SH-SY5Y (cell line): ENCODE measurements around the gene SLC39A11.

Experiments
- GATA2 ChIP-seq: IDR thresholded peaks from 2 replicates; pipeline ENCODE4 v1.6.1; 2011; ENCODE audit warnings: mild to moderate bottlenecking, low read depth, low read length
- GATA3 ChIP-seq: IDR thresholded peaks from 2 replicates; pipeline ENCODE4 v1.6.1; 2011; ENCODE audit warnings: low read depth, mild to moderate bottlenecking, low read length, moderate library complexity

SLC39A11 gene

GRCh38 chr17:72952641-72953315 lies 139.7 kb downstream of the SLC39A11 start:
- no peak for TF ChIP-seq GATA3
- no peak for TF ChIP-seq GATA2

DNA sequence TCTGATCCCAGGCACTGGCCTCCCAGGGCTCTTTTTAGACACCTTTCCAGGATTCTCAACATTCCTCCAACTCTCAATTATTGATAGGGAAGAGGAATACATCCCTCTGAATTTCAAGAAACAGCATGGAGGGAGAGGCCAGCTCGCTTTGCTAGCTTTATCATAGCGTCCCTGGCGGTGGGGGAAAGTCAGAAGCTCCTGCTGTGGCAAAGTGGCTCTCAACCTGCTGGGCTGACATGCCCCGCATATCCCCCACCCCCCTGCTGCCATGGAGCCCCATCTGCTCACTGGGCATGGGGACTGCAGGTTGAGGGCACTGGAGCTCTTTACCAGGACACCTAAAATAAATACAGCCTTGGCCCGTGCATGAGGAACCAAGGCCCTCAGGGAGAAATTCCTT lies 140.3 kb downstream of the SLC39A11 start:
- no peak for TF ChIP-seq GATA3
- no peak for TF ChIP-seq GATA2

- no peak for TF ChIP-seq GATA3
- no peak for TF ChIP-seq GATA2
Observed at GRCh38 chr17:72950242-72950931, 142.1 kb downstream of the SLC39A11 start.

GRCh38 chr17:72948115-72948514 lies 144.4 kb downstream of the SLC39A11 start:
- TF ChIP-seq GATA2 (no peak), GATA3 (no peak)

GRCh38 chr17:72947475-72947874 lies 145.0 kb downstream of the SLC39A11 start:
- TF ChIP-seq GATA3 (no peak), GATA2 (no peak)

- TF ChIP-seq GATA3 (no peak), GATA2 (no peak)
Observed at GRCh38 chr17:72946696-72947095, 145.8 kb downstream of the SLC39A11 start.

DNA sequence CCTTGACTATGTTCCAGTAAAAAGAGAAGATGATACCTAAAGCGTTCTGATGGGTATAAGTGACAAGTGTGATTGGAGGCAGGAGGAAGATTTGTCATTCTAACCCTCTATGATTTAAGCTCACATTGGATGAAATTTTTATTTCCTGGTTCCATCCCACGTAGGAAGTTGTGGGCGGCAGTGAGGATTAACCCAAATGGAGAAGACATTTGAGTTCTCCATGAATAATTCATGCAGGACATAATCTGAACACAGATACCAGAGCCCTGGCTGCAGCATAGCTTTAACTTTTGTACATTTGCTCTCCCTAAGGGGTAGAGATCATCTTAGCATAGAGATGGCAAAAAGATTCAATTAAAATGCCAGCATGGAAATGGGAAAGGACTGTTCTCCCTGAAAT lies 146.3 kb downstream of the SLC39A11 start:
- TF ChIP-seq GATA3 (no peak), GATA2 (no peak)

DNA sequence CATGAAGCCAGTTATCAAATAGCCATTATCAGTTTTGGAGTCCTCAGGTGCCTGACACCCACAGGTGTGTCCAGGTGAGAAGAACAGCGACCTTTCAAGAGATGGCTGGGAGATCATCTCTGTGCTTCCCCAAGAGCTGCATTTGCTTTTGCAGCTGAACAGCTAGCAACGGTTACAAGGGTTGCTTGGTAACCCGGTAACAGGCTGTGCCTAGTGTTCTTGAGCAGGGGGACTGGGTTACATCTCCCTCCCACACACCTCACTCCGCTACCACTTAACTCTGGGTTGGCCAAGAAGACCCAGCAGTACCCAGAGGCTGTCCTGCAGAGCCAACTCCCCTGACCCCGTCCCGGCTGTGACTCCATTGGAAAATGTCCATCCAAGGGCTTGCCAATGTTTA lies 147.0 kb downstream of the SLC39A11 start:
- TF ChIP-seq GATA3, result no peak
- TF ChIP-seq GATA2, result no peak

DNA sequence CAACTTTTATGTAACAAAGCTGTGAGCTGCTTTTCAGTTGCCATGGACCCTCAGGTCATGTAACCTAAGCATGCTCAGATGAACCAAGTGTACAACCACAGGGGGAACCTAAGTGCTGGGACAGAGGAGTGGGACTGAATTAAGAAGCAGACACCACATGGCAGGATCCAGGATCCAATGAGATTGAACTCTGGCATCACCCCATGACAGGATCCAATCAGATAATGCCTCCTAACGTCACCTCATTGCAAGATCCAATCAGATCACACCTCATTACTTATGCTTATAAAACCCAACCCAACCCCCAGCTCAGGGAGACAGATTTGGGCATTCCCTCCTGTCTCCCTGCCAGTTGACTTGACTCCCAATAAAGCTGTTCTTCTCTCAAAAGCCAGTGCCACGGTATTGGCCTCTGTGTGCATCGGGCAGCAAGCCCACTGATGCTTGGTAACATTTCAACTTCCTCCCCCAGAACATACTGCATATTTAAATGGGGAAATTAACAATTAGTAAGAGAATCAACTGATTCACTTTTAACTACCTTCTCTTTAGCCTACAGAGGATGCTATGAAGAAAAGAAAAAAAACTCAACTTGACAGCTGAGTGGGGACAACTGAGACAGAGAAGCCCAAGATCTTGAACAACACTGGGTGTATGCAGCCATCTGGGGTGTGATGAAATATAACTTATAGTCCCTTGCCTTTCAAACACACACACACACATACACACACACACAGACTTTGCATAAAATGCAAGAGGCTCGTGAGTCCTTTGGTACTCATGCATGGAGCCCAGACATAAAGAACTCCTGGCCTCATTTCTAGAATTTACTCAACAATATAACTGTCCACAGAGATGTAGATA lies 148.4 kb downstream of the SLC39A11 start:
- TF ChIP-seq GATA3 (no peak), GATA2 (no peak)

GRCh38 chr17:72942579-72942978 lies 149.9 kb downstream of the SLC39A11 start:
- no peak for TF ChIP-seq GATA2

- TF ChIP-seq GATA3, result no peak
- no peak for TF ChIP-seq GATA2
Observed at GRCh38 chr17:72940496-72940895, 152.0 kb downstream of the SLC39A11 start.

DNA sequence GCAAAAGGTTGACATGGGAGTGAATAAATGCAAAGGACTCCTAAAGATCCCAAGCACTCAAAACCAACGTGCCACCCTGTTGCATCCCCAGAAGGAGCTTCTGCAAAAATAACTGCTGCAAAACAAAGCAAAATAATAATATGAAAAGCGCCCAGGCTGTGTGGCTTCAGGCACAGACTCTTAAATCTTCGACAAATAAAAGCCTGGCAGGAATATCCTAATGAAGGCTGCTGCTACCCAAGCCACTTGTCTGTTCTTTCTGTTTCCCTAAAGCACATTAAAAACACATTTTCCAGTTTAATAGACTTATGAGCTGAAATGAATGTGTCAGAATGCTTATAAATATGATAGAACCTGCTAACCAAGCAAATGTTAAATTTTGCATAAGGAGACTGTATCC lies 154.0 kb downstream of the SLC39A11 start:
- TF ChIP-seq GATA2, result no peak
- TF ChIP-seq GATA3, result no peak

DNA sequence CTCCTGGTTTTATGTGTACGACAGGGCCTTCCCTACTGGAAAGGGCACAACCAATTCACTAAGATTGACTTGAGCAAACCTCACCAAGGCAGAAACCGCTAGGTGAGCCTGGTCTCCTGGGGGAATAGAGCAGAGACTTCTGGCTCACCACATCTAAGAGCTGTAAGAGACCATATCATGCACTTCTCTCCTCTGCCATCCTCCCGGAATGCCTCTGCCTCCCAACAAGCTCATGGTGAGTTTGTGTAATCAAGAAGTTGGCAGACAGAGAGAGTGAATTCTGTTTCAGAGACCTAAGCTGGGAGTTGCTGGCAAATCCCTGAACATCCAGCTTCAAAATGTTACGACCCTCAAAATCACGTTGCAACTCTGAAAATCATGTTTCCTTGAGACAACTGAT lies 154.8 kb downstream of the SLC39A11 start:
- TF ChIP-seq GATA3 (no peak), GATA2 (no peak)

DNA sequence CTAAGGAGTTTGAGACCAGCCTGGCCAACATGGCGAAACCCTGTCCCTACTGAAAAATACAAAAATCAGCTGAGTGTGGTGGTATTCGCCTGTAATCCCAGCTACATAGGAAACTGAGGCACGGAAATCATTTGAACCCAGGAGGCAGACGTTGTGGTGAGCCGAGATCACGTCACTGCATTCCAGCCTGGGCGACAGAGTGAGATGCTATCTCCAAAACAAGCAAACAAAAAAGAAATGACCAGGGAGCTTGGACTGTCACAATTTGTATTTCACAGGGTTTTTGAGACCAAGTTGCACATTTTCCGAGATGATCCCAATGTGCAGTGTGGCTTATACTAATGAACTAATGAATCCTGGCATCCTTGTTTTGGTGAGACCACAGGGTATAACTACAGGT lies 156.5 kb downstream of the SLC39A11 start:
- no peak for TF ChIP-seq GATA2
- TF ChIP-seq GATA3, result no peak
